ENCODE results near the gene SYDE2.
"Not testable (repeated sequence)": the region's sequence is repeated elsewhere in the genome, so short reads cannot be mapped to it uniquely, and the experiment has no call there.

SYDE2 gene, protein sequence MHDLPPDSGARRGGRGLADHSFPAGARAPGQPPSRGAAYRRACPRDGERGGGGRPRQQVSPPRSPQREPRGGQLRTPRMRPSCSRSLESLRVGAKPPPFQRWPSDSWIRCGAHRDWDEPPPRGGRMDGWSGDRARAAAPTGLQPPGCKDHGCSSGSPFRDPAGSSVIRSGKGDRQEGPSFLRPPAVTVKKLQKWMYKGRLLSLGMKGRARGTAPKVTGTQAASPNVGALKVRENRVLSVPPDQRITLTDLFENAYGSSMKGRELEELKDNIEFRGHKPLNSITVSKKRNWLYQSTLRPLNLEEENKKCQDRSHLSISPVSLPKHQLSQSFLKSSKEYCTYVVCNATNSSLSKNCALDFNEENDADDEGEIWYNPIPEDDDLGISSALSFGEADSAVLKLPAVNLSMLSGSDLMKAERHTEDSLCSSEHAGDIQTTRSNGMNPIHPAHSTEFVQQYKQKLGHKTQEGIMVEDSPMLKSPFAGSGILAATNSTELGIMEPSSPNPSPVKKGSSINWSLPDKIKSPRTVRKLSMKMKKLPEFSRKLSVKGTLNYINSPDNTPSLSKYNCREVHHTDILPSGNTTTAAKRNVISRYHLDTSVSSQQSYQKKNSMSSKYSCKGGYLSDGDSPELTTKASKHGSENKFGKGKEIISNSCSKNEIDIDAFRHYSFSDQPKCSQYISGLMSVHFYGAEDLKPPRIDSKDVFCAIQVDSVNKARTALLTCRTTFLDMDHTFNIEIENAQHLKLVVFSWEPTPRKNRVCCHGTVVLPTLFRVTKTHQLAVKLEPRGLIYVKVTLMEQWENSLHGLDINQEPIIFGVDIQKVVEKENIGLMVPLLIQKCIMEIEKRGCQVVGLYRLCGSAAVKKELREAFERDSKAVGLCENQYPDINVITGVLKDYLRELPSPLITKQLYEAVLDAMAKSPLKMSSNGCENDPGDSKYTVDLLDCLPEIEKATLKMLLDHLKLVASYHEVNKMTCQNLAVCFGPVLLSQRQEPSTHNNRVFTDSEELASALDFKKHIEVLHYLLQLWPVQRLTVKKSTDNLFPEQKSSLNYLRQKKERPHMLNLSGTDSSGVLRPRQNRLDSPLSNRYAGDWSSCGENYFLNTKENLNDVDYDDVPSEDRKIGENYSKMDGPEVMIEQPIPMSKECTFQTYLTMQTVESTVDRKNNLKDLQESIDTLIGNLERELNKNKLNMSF

DNA sequence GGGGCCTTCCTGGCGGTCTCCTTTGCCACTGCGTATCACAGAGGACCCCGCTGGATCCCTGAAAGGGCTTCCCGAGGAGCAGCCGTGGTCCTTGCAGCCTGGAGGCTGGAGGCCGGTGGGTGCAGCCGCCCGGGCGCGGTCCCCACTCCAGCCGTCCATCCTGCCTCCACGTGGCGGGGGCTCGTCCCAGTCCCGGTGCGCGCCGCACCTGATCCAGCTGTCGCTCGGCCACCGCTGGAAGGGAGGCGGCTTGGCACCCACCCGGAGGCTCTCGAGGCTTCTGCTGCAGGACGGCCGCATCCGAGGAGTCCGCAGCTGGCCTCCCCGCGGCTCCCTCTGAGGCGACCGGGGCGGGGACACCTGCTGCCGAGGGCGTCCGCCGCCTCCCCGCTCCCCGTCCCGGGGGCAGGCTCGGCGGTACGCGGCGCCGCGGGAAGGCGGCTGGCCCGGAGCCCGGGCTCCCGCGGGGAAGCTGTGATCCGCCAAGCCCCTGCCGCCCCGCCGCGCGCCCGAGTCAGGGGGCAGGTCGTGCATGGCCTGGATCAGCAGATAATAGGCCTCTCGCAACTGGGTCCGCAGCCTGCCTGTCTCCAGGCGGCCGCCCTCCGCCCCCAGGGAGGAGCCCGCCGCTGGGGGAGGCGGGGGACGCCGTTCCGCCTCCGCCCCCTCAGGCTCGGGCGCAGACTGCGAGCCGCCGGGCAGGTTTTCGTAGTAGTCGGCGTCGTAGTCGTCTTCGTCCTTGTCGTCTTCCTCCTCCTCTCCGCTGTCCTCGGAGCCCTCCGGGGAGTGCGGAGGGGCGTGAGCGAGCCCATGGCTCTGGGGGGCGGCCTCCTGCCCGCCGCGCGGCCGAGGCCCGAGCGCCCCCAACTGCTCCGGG lies at the start of gene SYDE2:
Gene SYDE2, minus strand, starts transcription at position 554 of the 877 bp plus-strand sequence. Its CDS starts 20 bp downstream, at position 534.
- DNase-seq (ENCODE audit: low read depth), result peak; percentile 80

DNA sequence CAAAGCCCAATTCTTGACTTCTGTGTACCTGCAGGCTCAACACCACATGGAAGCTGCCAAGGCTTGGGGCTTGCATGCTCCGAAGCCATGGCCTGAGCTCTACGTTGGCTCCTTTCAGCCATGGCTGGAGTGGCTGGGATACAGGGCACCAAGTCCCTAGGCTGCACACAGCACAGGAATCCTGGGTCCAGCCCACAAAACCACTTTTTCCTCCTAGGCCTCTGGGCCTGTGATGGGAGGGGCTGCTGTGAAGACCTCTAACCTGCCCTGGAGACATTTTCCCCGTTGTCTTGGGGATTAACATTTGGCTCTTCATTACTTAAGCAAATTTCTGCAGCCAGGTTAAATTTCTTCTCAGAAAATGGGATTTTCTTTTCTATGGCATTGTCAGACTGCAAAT lies 48.2 kb upstream of the SYDE2 start:
- not testable (repeated sequence) for DNase-seq (ENCODE audit: low read depth)

DNA sequence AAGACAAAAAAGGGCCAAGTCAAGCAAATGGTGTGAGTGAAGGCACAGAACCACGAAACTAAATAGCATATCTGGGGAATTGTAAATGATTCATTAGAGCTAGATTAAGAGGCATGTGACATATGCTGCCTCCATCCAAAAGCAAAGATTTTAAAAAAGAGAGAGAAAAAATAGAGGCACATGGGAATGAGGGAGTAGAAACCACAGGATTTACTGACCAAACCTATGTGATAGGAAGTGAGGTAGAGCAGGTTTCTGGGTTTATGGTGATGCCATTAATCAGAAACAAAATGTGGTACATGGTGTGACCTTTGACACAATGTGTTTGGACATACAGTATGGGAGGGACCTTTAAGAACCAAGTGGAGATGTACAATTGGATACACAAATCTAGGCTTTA lies 45.1 kb upstream of the SYDE2 start:
- DNase-seq (ENCODE audit: low read depth), result no peak

DNA sequence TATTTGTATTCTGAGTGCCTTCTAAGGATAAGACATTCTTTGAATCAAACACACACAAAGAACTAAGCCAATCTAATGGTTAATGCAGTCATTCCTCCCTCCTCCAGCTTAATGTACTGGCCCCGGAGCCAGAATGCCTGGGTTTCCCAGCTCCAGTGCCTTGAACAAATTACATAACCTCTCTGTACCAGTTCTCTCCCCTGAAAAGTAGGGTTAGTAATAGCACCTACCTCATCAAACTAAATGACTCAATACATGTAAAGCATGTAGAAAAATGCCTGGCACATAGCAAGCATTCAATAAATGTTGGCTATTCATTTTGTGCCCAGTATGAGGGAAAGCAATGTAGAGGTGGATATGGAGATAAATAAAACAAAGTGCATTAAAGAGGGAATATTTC lies 44.6 kb upstream of the SYDE2 start:
- DNase-seq (ENCODE audit: low read depth), result peak; percentile 37

DNA sequence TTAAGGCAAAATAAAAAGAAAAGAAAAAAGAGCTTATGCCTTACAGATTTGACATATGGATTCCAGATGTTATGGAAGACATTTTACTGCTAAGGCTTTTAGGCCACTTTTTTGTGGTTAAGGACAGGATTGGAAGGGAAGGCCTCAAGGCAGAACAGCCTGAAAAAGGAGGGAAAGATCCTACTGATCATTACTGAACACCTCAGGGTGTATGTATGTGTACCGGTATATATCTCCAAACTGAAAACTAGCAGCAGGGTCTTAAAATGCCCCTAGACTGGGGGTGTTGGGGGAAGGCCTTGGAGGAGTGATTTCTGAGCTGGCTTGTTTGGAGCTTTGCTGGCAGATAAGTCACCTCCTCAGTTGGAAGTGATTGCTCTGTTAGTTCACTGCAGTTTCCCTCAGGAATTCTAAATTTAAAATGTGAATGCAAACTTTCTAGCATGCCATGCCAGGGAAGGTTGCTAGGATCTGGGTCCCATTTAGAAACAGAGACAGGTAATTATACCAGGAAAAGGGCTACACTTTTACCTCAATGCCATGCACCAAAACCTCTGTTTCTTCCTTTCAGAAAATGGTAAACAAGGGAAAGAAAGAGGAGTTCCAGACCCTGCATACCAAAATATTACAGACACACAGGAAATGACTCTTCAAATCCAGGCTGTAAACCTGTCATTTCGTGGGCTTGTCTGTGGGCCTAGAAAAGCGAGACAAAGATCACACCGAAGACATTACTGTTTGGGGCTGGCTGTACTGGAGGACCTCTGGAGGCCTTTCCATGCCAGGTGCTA lies 43.6 kb upstream of the SYDE2 start:
- peak; percentile 67 for DNase-seq (ENCODE audit: low read depth)

DNA sequence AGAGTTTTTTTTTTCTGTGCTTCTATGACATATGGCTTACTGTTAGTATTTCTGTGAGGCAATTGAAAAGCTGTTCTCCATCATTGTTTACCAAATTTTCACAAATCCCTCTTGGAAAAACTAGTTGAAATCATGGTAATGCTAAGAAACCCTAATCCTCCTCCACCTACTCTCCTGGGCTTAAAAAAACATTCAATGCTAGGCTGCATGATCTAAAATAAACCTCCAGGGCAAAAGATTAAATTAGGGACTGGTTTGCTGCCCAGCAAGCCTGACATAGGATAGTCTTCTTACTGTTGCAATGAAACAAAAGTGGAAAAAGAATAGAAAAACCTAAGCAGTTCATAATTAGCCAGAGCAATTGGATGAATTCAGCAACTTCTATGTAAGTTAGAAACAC lies 42.6 kb upstream of the SYDE2 start:
- DNase-seq (ENCODE audit: low read depth), result no peak

DNA sequence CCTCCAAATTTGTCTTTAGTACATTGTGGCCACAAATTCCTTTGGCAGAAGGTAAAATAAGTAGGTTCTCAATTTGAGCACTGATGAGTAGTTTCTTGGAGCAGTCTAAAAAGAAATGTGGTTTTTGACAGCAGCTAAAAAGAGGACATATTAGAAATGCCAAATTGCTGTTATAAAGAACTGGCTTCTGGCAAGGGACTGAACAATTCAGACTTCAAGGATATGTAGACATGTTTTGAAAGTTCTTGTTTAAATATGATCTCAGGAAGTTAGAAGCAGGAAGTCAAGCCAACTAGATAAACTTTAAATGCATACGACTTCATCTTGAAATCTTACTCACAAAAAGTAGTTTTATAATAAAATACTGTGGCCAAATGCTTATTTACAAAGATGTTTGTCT lies 39.8 kb upstream of the SYDE2 start:
- no peak for DNase-seq (ENCODE audit: low read depth)

DNA sequence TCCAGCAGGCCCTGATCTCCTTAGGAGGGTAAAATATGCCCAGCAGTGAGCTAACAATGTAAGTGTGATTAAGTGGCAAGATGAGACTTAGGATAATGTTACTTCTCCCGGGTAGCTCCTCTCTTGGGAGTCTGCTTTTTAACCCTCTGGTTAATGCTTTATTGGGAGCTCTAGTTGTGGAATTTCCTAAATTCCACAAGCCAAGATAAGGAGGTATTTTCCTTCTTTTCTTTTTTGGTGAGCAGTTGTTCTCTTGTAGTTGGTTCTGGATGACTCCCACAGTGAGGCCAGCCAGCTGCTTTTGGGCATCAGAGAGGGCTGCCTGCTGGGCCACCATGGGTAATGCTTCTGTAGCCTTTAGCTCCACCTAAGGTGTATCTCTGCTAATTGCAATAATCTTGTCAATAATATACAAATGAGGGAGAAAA lies 39.4 kb upstream of the SYDE2 start:
- peak; percentile 39 for DNase-seq (ENCODE audit: low read depth)

DNA sequence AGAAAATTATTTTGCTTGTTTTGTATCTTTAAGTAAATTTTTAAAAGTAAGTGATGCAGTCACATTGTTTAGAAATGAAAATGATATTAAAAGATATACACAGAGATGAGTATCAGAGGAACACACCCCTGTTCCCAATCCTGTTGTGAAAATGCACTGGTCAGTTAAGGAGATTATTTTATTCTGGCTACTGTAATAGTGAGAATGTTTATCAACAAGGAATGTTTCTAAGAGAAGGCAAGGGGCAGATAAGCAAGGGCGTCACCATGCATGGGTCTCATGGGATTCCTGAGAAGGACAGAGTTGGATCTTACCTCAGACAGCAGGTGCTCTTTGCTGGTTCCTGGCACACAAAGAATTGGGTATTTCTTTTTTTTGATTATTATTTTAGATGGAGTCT lies 36.8 kb upstream of the SYDE2 start:
- DNase-seq (ENCODE audit: low read depth), result no peak

DNA sequence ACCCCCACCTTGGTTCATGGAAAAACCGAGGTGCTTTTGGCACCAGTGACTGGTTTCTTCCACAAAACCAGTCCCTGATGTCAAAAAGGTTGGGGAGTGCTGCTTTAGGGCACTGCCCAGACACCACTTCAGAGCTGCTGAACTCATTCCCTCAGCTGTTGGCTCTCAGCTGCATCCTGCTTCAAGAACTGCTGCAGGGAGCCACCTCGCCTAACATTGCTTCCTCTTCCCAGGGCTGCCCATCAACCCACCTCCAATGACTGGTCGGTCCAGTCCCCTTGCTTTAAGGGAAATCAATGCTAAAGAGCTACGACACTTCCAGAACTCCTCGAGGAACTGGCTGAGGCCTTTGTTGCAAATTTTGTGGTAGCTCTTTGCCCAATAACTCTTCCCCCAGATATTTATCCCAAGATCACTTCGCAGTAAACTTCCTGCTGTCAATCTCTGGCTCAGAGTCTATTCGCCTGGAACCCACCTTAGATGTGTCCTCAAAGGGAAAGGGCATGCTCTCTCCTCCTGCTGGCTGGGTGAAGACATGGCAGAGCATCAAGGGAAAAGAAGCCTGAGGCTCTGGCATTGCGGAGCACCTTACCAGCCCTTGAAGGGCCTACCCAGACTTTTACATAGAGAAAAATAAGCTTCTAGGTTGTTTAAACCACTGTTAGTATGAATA lies 29.6 kb upstream of the SYDE2 start:
- DNase-seq (ENCODE audit: low read depth), result peak; percentile 27

DNA sequence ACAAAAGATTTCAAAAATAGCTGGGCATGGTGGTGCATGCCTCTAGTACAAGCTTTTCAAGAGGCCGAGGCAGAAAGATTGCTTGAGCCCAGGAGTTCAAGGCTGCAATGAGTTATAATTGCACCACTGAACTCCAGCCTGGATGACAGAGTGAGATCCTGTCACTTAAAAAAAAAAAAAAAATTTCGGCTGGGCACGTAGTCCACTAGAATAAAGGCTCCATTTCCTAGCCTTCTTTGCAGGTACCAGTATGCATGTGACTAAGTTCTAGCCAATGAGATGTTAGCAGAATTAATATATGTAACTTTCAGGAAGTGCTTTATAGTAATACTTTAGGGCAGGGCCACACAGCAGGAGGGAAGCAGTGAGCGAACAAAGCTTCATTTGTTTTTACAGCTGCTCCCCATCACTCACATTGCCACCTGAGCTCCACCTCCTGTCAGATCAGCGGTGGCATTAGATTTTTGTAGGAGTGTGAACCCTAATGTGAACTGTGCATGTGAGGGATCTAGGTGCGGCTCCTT lies 28.8 kb upstream of the SYDE2 start:
- no peak for DNase-seq (ENCODE audit: low read depth)

DNA sequence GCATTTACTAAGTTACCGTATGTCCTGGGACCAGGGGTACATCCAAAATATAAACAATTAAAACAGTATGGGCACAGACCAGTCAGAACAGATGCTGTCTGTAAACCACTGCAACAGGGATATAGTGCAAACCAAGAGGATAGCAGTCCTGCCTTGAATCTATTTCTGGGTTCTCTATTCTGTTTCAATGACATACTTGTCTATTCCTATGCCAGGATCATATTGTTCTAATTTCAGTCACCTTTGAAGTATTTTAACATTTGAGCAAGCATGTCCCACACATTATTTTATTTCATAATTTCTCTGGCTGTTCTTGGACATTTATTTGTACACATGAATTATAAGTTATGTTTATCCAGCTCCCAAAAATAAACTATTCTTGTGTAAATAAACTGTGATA lies 28.2 kb upstream of the SYDE2 start:
- no peak for DNase-seq (ENCODE audit: low read depth)

DNA sequence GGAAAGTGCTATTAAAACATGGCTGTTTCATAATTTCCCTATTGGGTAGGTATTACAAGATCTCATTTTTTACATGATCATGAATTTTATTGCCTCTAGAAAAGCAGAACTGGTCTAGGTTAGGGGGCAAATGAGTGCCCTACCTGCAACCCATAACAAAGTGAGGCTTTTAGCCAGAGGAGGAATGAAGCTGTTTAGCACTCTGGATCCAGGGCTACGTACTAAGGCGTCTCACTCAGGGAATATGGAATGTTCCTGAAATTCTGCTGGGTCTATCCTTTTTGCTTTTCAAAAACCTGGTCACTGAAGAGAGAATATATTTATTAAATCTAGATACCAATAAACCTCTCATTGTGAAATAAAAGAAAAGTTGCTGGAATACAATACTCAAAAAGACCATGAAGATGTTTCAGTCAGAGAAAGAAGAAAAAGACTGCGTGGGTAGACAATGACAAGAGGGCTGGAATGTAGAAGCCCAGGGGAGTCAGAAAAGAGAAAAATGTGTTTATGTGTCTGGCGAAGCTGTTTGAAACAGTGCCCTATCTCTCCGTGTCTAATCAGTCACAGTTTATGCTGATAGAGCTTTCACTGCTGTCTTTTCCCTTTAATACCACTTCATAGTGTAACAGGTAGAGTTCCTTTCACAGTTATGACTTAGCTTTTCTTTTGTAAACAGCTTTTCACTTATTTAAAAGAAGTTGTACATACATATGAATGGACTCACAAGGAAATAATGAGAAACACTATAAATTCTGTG lies 25.0 kb upstream of the SYDE2 start:
- no peak for DNase-seq (ENCODE audit: low read depth)

DNA sequence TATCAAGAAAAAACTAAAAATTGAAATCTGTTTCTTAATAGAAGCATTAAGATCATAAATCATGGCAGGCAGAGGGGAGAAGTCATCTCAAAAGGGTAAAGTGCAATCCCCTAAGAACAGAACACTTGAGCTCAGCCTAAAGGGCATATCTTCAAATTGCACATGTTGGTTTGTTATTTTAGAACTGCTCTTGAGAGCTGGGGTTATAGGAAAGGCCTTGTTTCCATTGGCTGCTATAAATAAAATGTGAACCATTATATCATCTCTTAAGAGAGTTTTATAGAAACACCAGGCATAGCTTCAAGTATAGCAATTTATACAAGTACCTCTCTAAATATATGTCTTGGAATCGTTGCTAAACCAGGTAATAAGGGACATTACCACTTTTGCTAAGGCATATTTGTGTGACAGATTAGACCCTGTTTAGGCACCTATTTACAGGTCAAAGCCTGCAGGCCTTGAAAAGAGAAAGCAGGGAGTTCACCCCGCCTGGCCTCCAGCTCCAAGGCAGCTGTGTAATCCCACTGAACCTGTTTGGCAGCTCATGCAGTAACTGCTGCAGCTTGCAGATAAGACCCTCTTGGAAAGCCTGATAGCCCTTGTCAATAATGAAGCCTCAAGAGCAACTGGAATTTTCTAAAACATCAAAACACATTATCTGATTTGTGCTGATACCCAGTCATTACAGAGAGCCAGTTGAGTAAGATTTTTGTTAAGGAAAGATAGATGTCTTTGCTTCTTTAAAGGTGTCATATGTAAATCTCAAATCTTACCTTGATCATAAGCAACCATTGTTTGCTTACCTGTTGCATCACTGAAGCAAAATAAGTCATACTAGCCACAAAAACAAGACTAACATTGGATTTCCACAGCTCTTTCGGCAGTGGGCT lies 24.2 kb upstream of the SYDE2 start:
- DNase-seq (ENCODE audit: low read depth), result no peak

DNA sequence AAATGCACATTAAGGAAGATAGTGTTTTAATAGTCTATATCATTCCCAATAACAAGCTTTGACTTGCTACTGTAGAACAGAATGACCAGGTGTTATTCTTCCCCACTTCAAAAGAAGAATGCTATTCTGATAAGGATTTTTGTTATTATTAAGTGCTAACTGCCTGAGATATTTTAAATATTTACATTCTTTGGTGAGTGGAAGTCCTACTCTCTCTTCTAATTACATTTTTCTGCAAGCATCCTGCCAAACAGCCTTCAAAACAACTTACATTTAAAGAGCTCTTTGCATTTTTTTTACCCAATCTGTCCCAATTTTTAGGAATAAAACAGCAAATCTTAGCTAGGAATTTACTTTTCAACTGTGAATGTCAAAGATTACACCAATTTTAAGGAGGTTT lies 23.5 kb upstream of the SYDE2 start:
- no peak for DNase-seq (ENCODE audit: low read depth)

DNA sequence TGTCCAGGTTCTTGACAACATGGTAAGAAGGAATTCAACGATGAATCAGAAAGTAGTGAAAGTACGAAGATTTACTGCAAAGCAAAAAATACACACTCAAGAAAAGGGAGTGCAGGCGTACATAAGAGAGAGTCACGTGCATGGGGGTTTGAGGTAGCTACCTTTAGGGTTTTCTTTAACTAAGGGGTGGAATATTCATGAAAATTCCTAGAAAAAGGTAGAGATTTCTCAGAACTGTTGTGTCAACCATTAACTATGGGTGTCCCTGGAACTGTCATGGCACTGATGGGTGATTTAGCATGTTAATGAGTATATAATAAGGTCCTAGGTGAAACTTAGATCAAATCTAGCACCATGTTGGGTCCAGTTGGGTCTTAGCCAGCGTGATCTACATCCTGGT lies 22.5 kb upstream of the SYDE2 start:
- no peak for DNase-seq (ENCODE audit: low read depth)

DNA sequence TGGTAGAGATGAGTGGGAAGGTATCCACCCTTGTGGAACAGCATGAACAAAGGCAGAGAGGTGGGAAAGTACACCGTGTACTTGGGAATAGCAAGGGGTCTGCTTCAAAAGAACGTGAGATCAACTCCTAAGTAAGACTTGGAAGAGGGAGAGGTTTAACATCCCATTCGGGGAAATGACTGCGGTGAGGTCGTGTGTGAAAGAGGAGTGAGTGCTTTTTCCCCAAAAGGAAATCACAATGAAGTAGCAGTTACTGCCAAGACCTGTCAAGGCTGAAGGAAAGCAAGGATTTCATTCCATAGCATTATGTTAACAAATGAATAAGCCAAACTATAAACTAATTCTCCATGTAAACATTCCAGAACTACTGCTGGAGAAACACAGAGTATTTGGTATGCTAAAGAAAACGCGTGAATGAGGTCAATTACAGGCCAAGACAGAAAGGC lies 20.0 kb upstream of the SYDE2 start:
- no peak for DNase-seq (ENCODE audit: low read depth)

Measured in ELR (cell line).